ENCODE measurements around the gene BCL2. TPM values are rescaled to one million over a fixed set of nuclear protein-coding genes. Genes with fewer than 3 reads are reported as not detected.
"Not testable (repeated sequence)": the region's sequence is repeated elsewhere in the genome, so short reads cannot be mapped to it uniquely, and the experiment has no call there.

The BCL2 gene
- polyA plus RNA-seq, 3 donors = 23.1 to 27.3 (median 26.8) TPM

- no peak for DNase-seq (ENCODE audit: extremely low read depth in 1 of 11, low read depth in 9 of 11, low spot score in 4 of 11)
These were observed 95.7 kb downstream of the BCL2 start for GRCh38 chr18:63223837-63224236.

- DNase-seq (ENCODE audit: extremely low read depth in 1 of 11, low read depth in 9 of 11, low spot score in 4 of 11) = no peak
These were observed 98.7 kb downstream of the BCL2 start for GRCh38 chr18:63220903-63221302.

GRCh38 chr18:63218472-63218871, 101.1 kb downstream of the BCL2 start:
- DNase-seq (ENCODE audit: extremely low read depth in 1 of 11, low read depth in 9 of 11, low spot score in 4 of 11) = no peak

- no peak for DNase-seq (ENCODE audit: extremely low read depth in 1 of 11, low read depth in 9 of 11, low spot score in 4 of 11)
These were observed 102.9 kb downstream of the BCL2 start for GRCh38 chr18:63216516-63217311.

- DNase-seq (ENCODE audit: extremely low read depth in 1 of 11, low read depth in 9 of 11, low spot score in 4 of 11) = no peak
These were observed 105.5 kb downstream of the BCL2 start for GRCh38 chr18:63213936-63214671.

- DNase-seq (ENCODE audit: extremely low read depth in 1 of 11, low read depth in 9 of 11, low spot score in 4 of 11) = no peak
These were observed 106.2 kb downstream of the BCL2 start for GRCh38 chr18:63213331-63213900.

GRCh38 chr18:63210521-63210920, 109.0 kb downstream of the BCL2 start:
- no peak for DNase-seq (ENCODE audit: extremely low read depth in 1 of 11, low read depth in 9 of 11, low spot score in 4 of 11)

GRCh38 chr18:63208676-63209075, 110.9 kb downstream of the BCL2 start:
- DNase-seq (ENCODE audit: extremely low read depth in 1 of 11, low read depth in 9 of 11, low spot score in 4 of 11) = no peak

- no peak for DNase-seq (ENCODE audit: extremely low read depth in 1 of 11, low read depth in 9 of 11, low spot score in 4 of 11)
These were observed 111.7 kb downstream of the BCL2 start for GRCh38 chr18:63207835-63208234.

GRCh38 chr18:63207143-63207790, 112.3 kb downstream of the BCL2 start:
- no peak for DNase-seq (ENCODE audit: extremely low read depth in 1 of 11, low read depth in 9 of 11, low spot score in 4 of 11)

GRCh38 chr18:63206433-63207142, 113.0 kb downstream of the BCL2 start:
- no peak for DNase-seq (ENCODE audit: extremely low read depth in 1 of 11, low read depth in 9 of 11, low spot score in 4 of 11)

GRCh38 chr18:63205791-63206252, 113.7 kb downstream of the BCL2 start:
- DNase-seq (ENCODE audit: extremely low read depth in 1 of 11, low read depth in 9 of 11, low spot score in 4 of 11) = no peak

GRCh38 chr18:63203497-63203896, 116.1 kb downstream of the BCL2 start:
- no peak for DNase-seq (ENCODE audit: extremely low read depth in 1 of 11, low read depth in 9 of 11, low spot score in 4 of 11)

- no peak for DNase-seq (ENCODE audit: extremely low read depth in 1 of 11, low read depth in 9 of 11, low spot score in 4 of 11)
These were observed 116.7 kb downstream of the BCL2 start for GRCh38 chr18:63202828-63203227.

- DNase-seq (ENCODE audit: extremely low read depth in 1 of 11, low read depth in 9 of 11, low spot score in 4 of 11) = not testable (repeated sequence)
These were observed 118.1 kb downstream of the BCL2 start for GRCh38 chr18:63201456-63201855.

GRCh38 chr18:63199743-63200241, 119.8 kb downstream of the BCL2 start:
- no peak for DNase-seq (ENCODE audit: extremely low read depth in 1 of 11, low read depth in 9 of 11, low spot score in 4 of 11)

GRCh38 chr18:63198868-63199742, 120.5 kb downstream of the BCL2 start:
- DNase-seq (ENCODE audit: extremely low read depth in 1 of 11, low read depth in 9 of 11, low spot score in 4 of 11) = no peak
